ENCODE measurements around the gene ZNF546. TPM values are rescaled to one million over a fixed set of nuclear protein-coding genes. Genes with fewer than 3 reads are reported as not detected.

Gene ZNF546
- total RNA-seq, 2 donors from 2014 or later = 5.8 to 8.5 TPM

GRCh38 chr19:39969681-39970424 is 27.0 kb upstream of the ZNF546 start:
- peaks cover 9% of the 10 kb centered on the region for H3K36me3 ChIP-seq
- no peak for TF ChIP-seq CTCF (IDR thresholded peaks at IDR 0.05)
- no peaks in the 10 kb centered on the region for H3K9me3 ChIP-seq
- no peak for ATAC-seq (ENCODE audit: insufficient number of reproducible peaks, low FRiP score, low read depth)
- H3K4me1 ChIP-seq (ENCODE audit: control insufficient read depth in 1 of 2, low read depth in 2 of 2) = peaks cover 9 to 16% of the 10 kb centered on the region in 2 donors
- H3K4me3 ChIP-seq = peak overlapping the region; percentile 83
- no peak for DNase-seq (ENCODE audit: low spot score)
- peak overlapping the region; percentile 84 to 87 for H3K27ac ChIP-seq
- no peaks in the 10 kb centered on the region for H3K27me3 ChIP-seq (replicated peaks; ENCODE audit: insufficient read depth)

GRCh38 chr19:39970425-39970674 is 26.5 kb upstream of the ZNF546 start:
- Histone ChIP-seq H3K36me3 (peaks cover 12% of the 10 kb centered on the region), H3K9me3 (no peaks in the 10 kb centered on the region), H3K27me3 (replicated peaks; ENCODE audit: insufficient read depth) (no peaks in the 10 kb centered on the region), H3K4me1 (ENCODE audit: control insufficient read depth in 1 of 2, low read depth in 2 of 2) (peaks cover 9 to 16% of the 10 kb centered on the region in 2 donors), H3K4me3 (peak overlapping the region; percentile 83), H3K27ac (peak overlapping the region; percentile 84 to 87)
- ATAC-seq (ENCODE audit: insufficient number of reproducible peaks, low FRiP score, low read depth) (no peak), DNase-seq (ENCODE audit: low spot score) (no peak)
- no peak for TF ChIP-seq CTCF (IDR thresholded peaks at IDR 0.05)

- Histone ChIP-seq H3K27ac (peak within 1 kb of the TSS; percentile 84 to 87), H3K4me3 (peak within 1 kb of the TSS; percentile 83), H3K27me3 (replicated peaks; ENCODE audit: insufficient read depth) (no peaks in the 10 kb centered on the region), H3K9me3 (no peaks in the 10 kb centered on the region), H3K4me1 (ENCODE audit: control insufficient read depth in 1 of 2, low read depth in 2 of 2) (peaks cover 9 to 16% of the 10 kb centered on the region in 2 donors), H3K36me3 (peaks cover 16% of the 10 kb centered on the region)
- DNase-seq (ENCODE audit: low spot score) = peak; percentile 87
- peak; percentile 51 for TF ChIP-seq CTCF (IDR thresholded peaks at IDR 0.05)
- ATAC-seq (ENCODE audit: insufficient number of reproducible peaks, low FRiP score, low read depth) = peak; percentile 88
These were observed 26.0 kb upstream of the ZNF546 start, which contains the start of gene PSMC4 for GRCh38 chr19:39970675-39971379. PSMC4 (plus strand) TSS chr19:39971165; CDS start chr19:39971203, 38 bp downstream.

- DNase-seq (ENCODE audit: low spot score) (peak; percentile 8), ATAC-seq (ENCODE audit: insufficient number of reproducible peaks, low FRiP score, low read depth) (no peak)
- Histone ChIP-seq H3K27me3 (replicated peaks; ENCODE audit: insufficient read depth) (no peaks in the 10 kb centered on the region), H3K9me3 (no peaks in the 10 kb centered on the region), H3K4me1 (ENCODE audit: control insufficient read depth in 1 of 2, low read depth in 2 of 2) (peaks cover 9 to 16% of the 10 kb centered on the region in 2 donors), H3K27ac (peak overlapping the region; percentile 72 to 74), H3K36me3 (peaks cover 16% of the 10 kb centered on the region), H3K4me3 (peak overlapping the region; percentile 83)
- no peak for TF ChIP-seq CTCF (IDR thresholded peaks at IDR 0.05)
These were observed 25.4 kb upstream of the ZNF546 start for GRCh38 chr19:39971380-39972035.
